Activated CD8-positive, alpha-beta T cell treated with anti-CD3 and anti-CD28 coated beads for 36 hours (primary cell): ENCODE data around the gene WHRN. TPM values are rescaled to one million over a fixed set of nuclear protein-coding genes. Genes with fewer than 3 reads are reported as not detected.
A peak's percentile ranks its signal among the peaks of the same experiment; 100 is the strongest.

Source experiments
- ATAC-seq: fragments of 200-7000 bp; cut with Tn5 transposase; one replicate; pipeline ENCODE4 v1.10.0; 2021; ENCODE audit warnings: mild to moderate bottlenecking, moderate library complexity
- CTCF ChIA-PET: fragments of 350-600 bp; sonication (Branson Sonifier 250); formaldehyde crosslinking; loops from one replicate; lab custom pipeline; 2021; ENCODE audit warnings: antibody characterized with exemption; lab: Charles Lee
- POLR2A ChIA-PET: fragments of 350-600 bp; sonication (Branson Sonifier 250); formaldehyde crosslinking; loops from one replicate; lab custom pipeline; 2021; ENCODE audit warnings: antibody characterized with exemption; lab: Charles Lee
- DNase-seq: peaks from one replicate; pipeline ENCODE4 v3.0.0-alpha.2; 2020
- H3K27ac Mint-ChIP-seq: one replicate; pipeline ENCODE4 v1.8.0; 2021; ENCODE audit warnings: mild to moderate bottlenecking, mixed read lengths
- H3K27me3 Mint-ChIP-seq: one replicate; pipeline ENCODE4 v1.8.0; 2021; ENCODE audit warnings: mixed read lengths
- H3K36me3 Mint-ChIP-seq: one replicate; pipeline ENCODE4 v1.8.0; 2021; ENCODE audit warnings: low read depth, mixed read lengths
- H3K4me1 Mint-ChIP-seq: one replicate; pipeline ENCODE4 v1.8.0; 2021; ENCODE audit warnings: low read depth, mixed read lengths
- H3K4me3 Mint-ChIP-seq: one replicate; pipeline ENCODE4 v1.8.0; 2021; ENCODE audit warnings: mild to moderate bottlenecking, moderate library complexity, mixed read lengths
- H3K9me3 Mint-ChIP-seq: one replicate; pipeline ENCODE4 v1.8.0; 2021; ENCODE audit warnings: mixed read lengths
- intact Hi-C: fragments of 100-400 bp; cut with micrococcal nuclease; formaldehyde crosslinking; loops from one replicate; pipeline ENCODE4 v1.10.0; 2022
- total RNA-seq, 2 experiments: library from RNA; stranded (reverse); gene quantifications; one replicate each; pipeline ENCODE4 v1.2.3, GENCODE V29; 2021
- TF ChIP-seq, protein P1 (sequence below): fragments of 200-600 bp; IDR thresholded peaks from one replicate; pipeline ENCODE4 v1.8.0; 2022; ENCODE audit warnings: antibody characterized with exemption, mild to moderate bottlenecking

Gene WHRN
- total RNA-seq, 2 experiments from 2014 or later, result 12.6 to 14.9 TPM

DNA sequence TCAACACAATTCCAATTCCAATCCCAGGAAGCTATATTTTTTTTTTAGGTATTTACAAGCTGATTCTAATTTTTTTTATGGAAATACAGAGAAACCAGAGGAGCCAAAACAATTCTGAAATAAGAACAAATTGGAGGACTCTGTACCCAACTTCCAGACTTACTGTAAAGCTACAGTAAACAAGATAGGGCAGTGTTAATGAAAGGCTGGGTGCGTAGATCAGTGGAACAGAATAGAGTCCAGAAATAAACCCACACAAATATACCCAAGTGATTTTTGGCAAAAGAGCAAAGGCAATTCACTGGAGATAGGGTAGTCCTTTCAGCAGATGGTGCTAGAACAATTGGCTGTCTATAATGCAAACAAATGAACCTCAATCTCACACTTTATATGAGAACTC is 50.6 kb downstream of the WHRN start:
- no peak overlapping the region for H3K4me3 Mint-ChIP-seq
- TF ChIP-seq, protein P1, sequence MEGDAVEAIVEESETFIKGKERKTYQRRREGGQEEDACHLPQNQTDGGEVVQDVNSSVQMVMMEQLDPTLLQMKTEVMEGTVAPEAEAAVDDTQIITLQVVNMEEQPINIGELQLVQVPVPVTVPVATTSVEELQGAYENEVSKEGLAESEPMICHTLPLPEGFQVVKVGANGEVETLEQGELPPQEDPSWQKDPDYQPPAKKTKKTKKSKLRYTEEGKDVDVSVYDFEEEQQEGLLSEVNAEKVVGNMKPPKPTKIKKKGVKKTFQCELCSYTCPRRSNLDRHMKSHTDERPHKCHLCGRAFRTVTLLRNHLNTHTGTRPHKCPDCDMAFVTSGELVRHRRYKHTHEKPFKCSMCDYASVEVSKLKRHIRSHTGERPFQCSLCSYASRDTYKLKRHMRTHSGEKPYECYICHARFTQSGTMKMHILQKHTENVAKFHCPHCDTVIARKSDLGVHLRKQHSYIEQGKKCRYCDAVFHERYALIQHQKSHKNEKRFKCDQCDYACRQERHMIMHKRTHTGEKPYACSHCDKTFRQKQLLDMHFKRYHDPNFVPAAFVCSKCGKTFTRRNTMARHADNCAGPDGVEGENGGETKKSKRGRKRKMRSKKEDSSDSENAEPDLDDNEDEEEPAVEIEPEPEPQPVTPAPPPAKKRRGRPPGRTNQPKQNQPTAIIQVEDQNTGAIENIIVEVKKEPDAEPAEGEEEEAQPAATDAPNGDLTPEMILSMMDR, result no peak
- H3K27ac Mint-ChIP-seq, result no peak overlapping the region
- H3K4me1 Mint-ChIP-seq, result peaks cover 20% of the 10 kb centered on the region
- DNase-seq (no peak), ATAC-seq (no peak)
- H3K27me3 Mint-ChIP-seq, result no peaks in the 10 kb centered on the region
- POLR2A ChIA-PET, result no interaction called here
- intact Hi-C loops, result loop anchor here (5.0 kb wide), 1 partner anchor 47 kb away; no protein-coding TSS in a partner anchor
- H3K9me3 Mint-ChIP-seq, result no peaks in the 10 kb centered on the region
- peaks cover 4% of the 10 kb centered on the region for H3K36me3 Mint-ChIP-seq
- CTCF ChIA-PET, result interaction anchor here (1.0 kb wide), 2 partner anchors 49 to 199 kb away, joined by 3 to 5 read pairs; no protein-coding TSS in a partner anchor

DNA sequence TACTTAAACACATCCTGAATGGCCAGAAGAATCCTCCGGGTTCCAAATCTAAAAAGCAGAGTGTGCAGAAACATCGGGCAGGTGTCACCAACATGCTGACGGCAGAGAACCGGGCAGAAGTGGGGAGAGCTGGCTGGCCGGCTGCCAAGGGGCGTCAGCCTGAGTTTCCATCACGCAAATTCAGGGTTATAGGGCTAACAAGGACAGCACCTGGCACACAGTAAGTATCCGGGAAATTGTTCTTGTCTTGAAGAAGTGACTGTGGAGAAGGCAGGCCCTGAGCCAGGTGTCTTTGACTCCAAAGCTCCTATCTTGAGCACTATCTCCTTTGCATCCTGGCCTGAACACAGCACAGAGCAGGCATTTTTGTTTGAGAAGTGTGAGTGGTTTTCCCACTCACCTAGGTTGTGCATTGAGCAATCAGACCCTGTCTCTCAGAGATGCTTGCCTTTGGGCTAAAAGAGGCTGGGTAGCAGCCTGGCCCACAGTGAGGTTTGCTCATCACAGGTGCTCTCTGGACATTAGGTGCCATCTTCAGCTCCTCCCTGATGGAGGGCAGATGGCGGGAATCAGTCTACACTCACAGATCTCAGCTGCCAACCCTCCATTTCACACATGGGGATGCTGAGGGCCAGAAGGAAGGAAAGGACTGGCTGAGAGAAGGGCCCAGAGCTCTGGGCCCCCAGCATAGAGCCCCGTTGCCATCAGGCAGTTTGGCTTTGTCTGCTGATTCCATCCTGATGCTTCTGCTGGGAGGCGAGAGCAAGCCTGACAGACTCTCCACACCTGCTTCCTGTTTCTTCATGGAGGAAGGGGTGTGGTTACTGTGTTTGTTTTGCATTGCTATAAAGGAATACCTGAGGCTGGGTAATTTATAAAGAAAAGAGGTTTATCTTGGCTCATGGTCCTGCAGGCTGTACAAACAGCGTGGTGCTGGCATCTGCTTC is 52.8 kb downstream of the WHRN start:
- TF ChIP-seq, protein P1, result no peak
- Mint-ChIP-seq H3K4me1 (peaks cover 20% of the 10 kb centered on the region), H3K27ac (peak overlapping the region; percentile 31), H3K27me3 (no peaks in the 10 kb centered on the region), H3K36me3 (peaks cover 4% of the 10 kb centered on the region), H3K9me3 (no peaks in the 10 kb centered on the region), H3K4me3 (no peak overlapping the region)
- no peak for ATAC-seq
- ChIA-PET POLR2A (no interaction called here), CTCF (interaction anchor here (0.9 to 3.5 kb wide), 2 partner anchors 47 to 55 kb away, joined by 3 to 12 read pairs; no protein-coding TSS in a partner anchor)
- DNase-seq, result peak; percentile 39
- intact Hi-C loops, result loop anchor here (5.0 kb wide), 1 partner anchor 45 kb away; no protein-coding TSS in a partner anchor

DNA sequence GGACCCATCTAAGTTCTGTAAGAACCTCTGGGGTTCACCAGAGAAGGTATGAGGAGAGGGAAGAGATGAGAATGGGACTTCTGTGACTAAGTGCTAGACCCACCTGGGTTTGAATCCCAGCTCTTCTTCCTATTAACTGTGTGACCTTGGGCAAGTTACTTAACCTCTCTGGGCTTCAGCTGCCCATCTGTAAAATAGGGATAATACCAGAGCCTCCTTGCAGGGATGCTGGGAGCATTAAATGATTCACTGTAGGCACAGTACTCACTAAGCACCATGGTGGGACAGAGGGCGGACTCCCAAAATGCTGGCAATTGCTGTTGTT is 53.6 kb downstream of the WHRN start:
- no peak for DNase-seq
- TF ChIP-seq, protein P1, result no peak
- ChIA-PET CTCF (interaction anchor here (1.2 to 3.5 kb wide), 2 partner anchors 16 to 46 kb away, joined by 4 to 12 read pairs; no protein-coding TSS in a partner anchor), POLR2A (interaction anchor here (1.3 kb wide), 1 partner anchor 136 kb away, joined by 4 read pairs; the partner anchor contains the start of gene ATP6V1G1)
- intact Hi-C loops, result loop anchor here (5.0 kb wide), 1 partner anchor 44 kb away; no protein-coding TSS in a partner anchor
- H3K36me3 Mint-ChIP-seq, result peaks cover 4% of the 10 kb centered on the region
- H3K4me1 Mint-ChIP-seq, result peaks cover 20% of the 10 kb centered on the region
- ATAC-seq, result no peak
- H3K27me3 Mint-ChIP-seq, result no peaks in the 10 kb centered on the region
- H3K9me3 Mint-ChIP-seq, result no peaks in the 10 kb centered on the region
- no peak overlapping the region for H3K27ac Mint-ChIP-seq
- H3K4me3 Mint-ChIP-seq, result no peak overlapping the region

DNA sequence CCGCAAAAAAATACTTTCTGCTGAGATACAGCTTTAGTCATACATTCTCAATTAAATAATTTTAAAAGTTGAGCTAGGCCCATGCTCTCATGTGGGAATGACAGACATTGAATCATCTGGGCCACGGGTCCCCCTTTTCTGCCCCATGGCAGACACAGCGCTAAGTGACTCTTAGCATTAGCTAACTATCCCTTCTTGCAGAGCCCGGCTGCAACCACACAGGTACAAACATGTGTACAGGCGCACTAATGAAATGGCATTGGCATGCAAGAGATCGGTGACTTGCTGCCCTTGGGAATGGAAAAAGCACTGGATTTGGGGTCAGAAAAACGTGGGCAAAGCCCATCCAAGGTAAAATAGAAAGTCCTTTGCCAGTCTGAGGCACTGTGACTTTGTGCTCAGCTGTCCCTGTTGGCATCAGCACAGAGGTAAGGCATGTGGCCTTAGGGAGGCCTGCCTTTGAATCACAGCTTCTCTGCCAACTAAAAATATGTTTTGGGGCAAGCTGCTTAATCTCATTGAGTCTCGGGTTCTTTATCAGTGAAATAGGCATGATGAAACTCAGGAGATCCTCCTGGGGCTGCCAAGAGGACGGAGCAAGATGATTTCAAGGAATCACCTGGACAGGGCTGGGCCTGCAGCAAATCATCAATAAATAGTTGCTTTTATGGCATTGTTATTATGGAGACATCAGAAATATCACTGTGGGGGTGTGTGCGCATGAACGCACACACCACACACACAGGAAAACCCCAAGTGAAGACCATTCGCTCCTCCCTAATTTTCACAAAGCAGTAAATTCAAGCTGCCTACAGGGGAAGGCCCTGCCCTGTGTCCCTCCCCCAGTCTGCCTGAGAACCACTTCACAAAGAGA is 54.2 kb downstream of the WHRN start:
- no peaks in the 10 kb centered on the region for H3K27me3 Mint-ChIP-seq
- H3K4me1 Mint-ChIP-seq, result peaks cover 20% of the 10 kb centered on the region
- no peaks in the 10 kb centered on the region for H3K9me3 Mint-ChIP-seq
- ATAC-seq (peak; percentile 78), DNase-seq (no peak)
- intact Hi-C loops, result loop anchor here (5.0 kb wide), 1 partner anchor 44 kb away; no protein-coding TSS in a partner anchor
- POLR2A ChIA-PET, result interaction anchor here (0.8 to 1.3 kb wide), 2 partner anchors 136 to 171 kb away, joined by 3 to 4 read pairs; partner anchors contain the start of gene ATP6V1G1
- H3K27ac Mint-ChIP-seq, result no peak overlapping the region
- TF ChIP-seq, protein P1, result no peak
- H3K36me3 Mint-ChIP-seq, result peaks cover 4% of the 10 kb centered on the region
- H3K4me3 Mint-ChIP-seq, result no peak overlapping the region
- CTCF ChIA-PET, result interaction anchor here (1.2 to 3.5 kb wide), 2 partner anchors 16 to 45 kb away, joined by 4 to 12 read pairs; no protein-coding TSS in a partner anchor
